Measurements from ENCODE around the gene DUOX2. TPM values are rescaled to one million over a fixed set of nuclear protein-coding genes. Genes with fewer than 3 reads are reported as not detected.

The DUOX2 gene
- total and polyA plus RNA-seq, 2 experiments from 2014 or later: not detected

DNA sequence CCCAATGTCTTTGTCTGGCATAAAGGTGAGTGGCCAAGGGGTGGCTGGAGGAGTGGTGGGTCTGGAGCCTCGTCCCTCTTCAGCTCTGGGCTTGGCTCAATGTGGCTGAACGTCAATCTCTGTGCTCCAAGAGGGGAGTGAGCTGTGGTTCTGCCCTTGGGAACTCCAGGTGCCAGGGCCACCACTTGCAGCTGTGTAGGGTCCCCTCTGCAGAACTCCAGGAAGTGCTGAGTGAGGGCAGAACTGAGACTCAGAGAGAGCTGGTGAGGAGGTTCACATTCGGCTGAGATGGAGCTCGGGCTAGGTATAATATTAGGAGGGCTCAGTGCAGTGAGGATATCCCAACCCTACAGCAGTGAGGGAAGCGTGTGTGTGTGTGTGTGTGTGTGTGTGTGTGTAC, 27.4 kb upstream of the DUOX2 start:
- Mint-ChIP-seq H3K4me3 (no peak overlapping the region), H3K36me3 (ENCODE audit: low read depth) (no peaks in the 10 kb centered on the region), H3K27ac (no peak overlapping the region), H3K9me3 (no peaks in the 10 kb centered on the region), H3K27me3 (ENCODE audit: insufficient read depth, low read depth, poor library complexity) (peaks cover 9% of the 10 kb centered on the region), H3K4me1 (peaks cover 2% of the 10 kb centered on the region; the same call in 1 of the 3 replicates)
- Histone ChIP-seq H3K27me3 (ENCODE audit: insufficient read depth) (peaks cover 22% of the 10 kb centered on the region), H3K9me2 (ENCODE audit: insufficient read depth) (no peaks in the 10 kb centered on the region), H2AFZ (no peak overlapping the region), H3K27ac (ENCODE audit: low read depth) (no peak overlapping the region), H3K4me3 (no peak overlapping the region), H3K36me3 (ENCODE audit: insufficient read depth) (no peaks in the 10 kb centered on the region), H3K4me2 (no peak overlapping the region), H3F3A (replicated peaks; ENCODE audit: low read depth) (no peaks in the 10 kb centered on the region), H3K79me2 (replicated peaks; ENCODE audit: insufficient read depth) (no peaks in the 10 kb centered on the region), H3K4me1 (ENCODE audit: insufficient read depth) (no peaks in the 10 kb centered on the region), H4K20me1 (replicated peaks; ENCODE audit: insufficient read depth) (no peaks in the 10 kb centered on the region)
- DNase-seq (ENCODE audit: low spot score) (no peak), ATAC-seq (no peak)
- no peak for TF ChIP-seq STAT1 (IDR thresholded peaks at IDR 0.05; ENCODE audit: unreplicated experiment)
- TF ChIP-seq ZNF114 (CRISPR knock-in tag; IDR thresholded peaks at IDR 0.05): no peak
- TF ChIP-seq POLR2AphosphoS5 (IDR thresholded peaks at IDR 0.05; ENCODE audit: low read depth): no peak
- no peak for TF ChIP-seq CTCF (conservative IDR thresholded peaks at IDR 0.05; ENCODE audit: low read depth in 2 of 2)
- TF ChIP-seq ETS1 (IDR thresholded peaks at IDR 0.05): no peak
- TF ChIP-seq JUNB (IDR thresholded peaks at IDR 0.05; ENCODE audit: unreplicated experiment): no peak
- no peak for TF ChIP-seq REST (IDR thresholded peaks at IDR 0.05; ENCODE audit: unreplicated experiment)
- TF ChIP-seq EZH2phosphoT487 (IDR thresholded peaks at IDR 0.05; ENCODE audit: unreplicated experiment): no peak
- TF ChIP-seq ZNF331 (CRISPR knock-in tag; IDR thresholded peaks at IDR 0.05; ENCODE audit: low read depth): no peak
- TF ChIP-seq NANOG (IDR thresholded peaks at IDR 0.05; ENCODE audit: borderline replicate concordance): no peak
- TF ChIP-seq CREB1 (CRISPR knock-in tag; IDR thresholded peaks at IDR 0.05; ENCODE audit: low read depth): no peak
- no peak for TF ChIP-seq EZH2 (IDR thresholded peaks at IDR 0.05; ENCODE audit: low read depth, unreplicated experiment)
- TF ChIP-seq ZNF462 (CRISPR knock-in tag; IDR thresholded peaks at IDR 0.05): no peak
